ENCODE measurements around the gene HSP90AB1. TPM values are rescaled to one million over a fixed set of nuclear protein-coding genes. Genes with fewer than 3 reads are reported as not detected.

HSP90AB1 gene
- total RNA-seq, 1 donor: 832 TPM

- no peak for DNase-seq (ENCODE audit: low read depth)
- no peak overlapping the region for H3K4me3 ChIP-seq (ENCODE audit: low read depth, low read length)
- no peak for TF ChIP-seq CTCF (IDR thresholded peaks at IDR 0.05; ENCODE audit: insufficient read depth, low read length)
These were observed 26.7 kb downstream of the HSP90AB1 start for GRCh38 chr6:44273617-44274016.

- no peak for TF ChIP-seq CTCF (IDR thresholded peaks at IDR 0.05; ENCODE audit: insufficient read depth, low read length)
- no peak overlapping the region for H3K4me3 ChIP-seq (ENCODE audit: low read depth, low read length)
- no peak for DNase-seq (ENCODE audit: low read depth)
These were observed 28.4 kb downstream of the HSP90AB1 start for GRCh38 chr6:44275271-44275748.

- no peak for DNase-seq (ENCODE audit: low read depth)
- TF ChIP-seq CTCF (IDR thresholded peaks at IDR 0.05; ENCODE audit: insufficient read depth, low read length): no peak
- no peak overlapping the region for H3K4me3 ChIP-seq (ENCODE audit: low read depth, low read length)
These were observed 29.1 kb downstream of the HSP90AB1 start for GRCh38 chr6:44275749-44276648.

GRCh38 chr6:44276667-44277640, 30.1 kb downstream of the HSP90AB1 start:
- TF ChIP-seq CTCF (IDR thresholded peaks at IDR 0.05; ENCODE audit: insufficient read depth, low read length): no peak
- no peak for DNase-seq (ENCODE audit: low read depth)
- H3K4me3 ChIP-seq (ENCODE audit: low read depth, low read length): no peak overlapping the region

- TF ChIP-seq CTCF (IDR thresholded peaks at IDR 0.05; ENCODE audit: insufficient read depth, low read length): no peak
- DNase-seq (ENCODE audit: low read depth): no peak
These were observed 30.9 kb downstream of the HSP90AB1 start for GRCh38 chr6:44277763-44278162.

GRCh38 chr6:44278315-44278714, 31.4 kb downstream of the HSP90AB1 start:
- no peak for TF ChIP-seq CTCF (IDR thresholded peaks at IDR 0.05; ENCODE audit: insufficient read depth, low read length)
- no peak overlapping the region for H3K4me3 ChIP-seq (ENCODE audit: low read depth, low read length)
- DNase-seq (ENCODE audit: low read depth): no peak

More at GRCh38 chr6:44277763-44278162, 30.9 kb downstream of the HSP90AB1 start:
- H3K4me3 ChIP-seq (ENCODE audit: low read depth, low read length): no peak overlapping the region
